HG03097 (cell line): ENCODE data around the gene GAREM2.

Experiments
- ATAC-seq: cut with Tn5 transposase; IDR thresholded peaks from one replicate; pipeline ENCODE4 v1.9.1; 2021; ENCODE audit not compliant: unreplicated experiment, low FRiP score

The GAREM2 gene

DNA sequence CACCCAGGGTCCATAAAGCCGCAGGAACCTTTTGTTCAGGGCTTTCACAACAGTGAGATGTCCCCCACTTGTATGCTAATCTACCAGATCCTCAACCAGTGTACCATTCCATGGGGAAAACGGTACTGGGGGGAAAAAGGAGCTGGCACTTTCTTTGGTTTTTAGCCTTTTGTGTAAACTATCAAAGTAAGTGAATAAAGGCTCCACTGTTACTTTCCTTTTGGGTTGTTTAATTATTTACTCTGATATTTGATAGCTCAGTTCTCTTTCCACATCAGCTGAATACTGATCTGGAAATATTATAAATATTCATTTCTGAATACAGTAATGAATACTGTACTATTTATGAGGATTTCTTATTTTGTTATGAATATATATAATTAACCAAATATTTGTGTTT lies 51.2 kb downstream of the GAREM2 start:
- ATAC-seq: no peak

DNA sequence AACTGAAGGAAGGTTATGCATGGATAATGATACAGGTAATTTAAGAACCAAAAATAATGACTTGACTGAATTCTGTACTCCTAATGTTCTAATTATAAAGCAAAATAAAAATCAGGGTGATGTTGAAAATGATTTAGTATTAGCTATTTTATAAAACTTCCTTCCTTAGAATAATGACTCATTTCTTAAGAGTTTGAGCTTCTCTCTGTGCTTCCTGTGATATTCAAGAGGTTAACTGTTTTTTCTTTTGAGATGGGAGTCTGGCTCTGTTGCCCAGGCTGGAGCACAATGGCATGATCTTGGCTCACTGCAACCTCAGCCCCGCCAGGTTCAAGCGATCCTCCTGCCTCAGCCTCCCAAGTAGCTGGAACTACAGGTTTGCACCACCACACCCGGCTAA lies 56.7 kb downstream of the GAREM2 start:
- no peak for ATAC-seq

DNA sequence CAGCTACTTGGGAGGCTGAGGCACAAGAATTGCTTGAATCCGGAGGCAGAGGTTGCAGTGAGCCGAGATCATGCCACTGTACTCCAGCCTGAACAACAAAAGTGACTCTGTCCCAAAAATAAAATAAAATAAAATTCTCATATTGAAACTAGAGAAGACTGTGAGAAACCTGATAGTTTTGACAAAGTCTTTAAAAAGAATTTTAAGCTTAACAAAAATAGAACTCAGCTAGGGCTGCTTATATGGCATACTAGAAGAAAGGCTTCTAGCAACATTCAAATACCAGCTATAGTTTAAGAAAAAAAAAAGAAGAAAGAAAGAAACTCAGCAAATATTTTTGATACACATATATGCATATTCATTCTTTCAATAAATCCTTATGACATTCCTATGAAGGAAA lies 57.9 kb downstream of the GAREM2 start:
- ATAC-seq: no peak

DNA sequence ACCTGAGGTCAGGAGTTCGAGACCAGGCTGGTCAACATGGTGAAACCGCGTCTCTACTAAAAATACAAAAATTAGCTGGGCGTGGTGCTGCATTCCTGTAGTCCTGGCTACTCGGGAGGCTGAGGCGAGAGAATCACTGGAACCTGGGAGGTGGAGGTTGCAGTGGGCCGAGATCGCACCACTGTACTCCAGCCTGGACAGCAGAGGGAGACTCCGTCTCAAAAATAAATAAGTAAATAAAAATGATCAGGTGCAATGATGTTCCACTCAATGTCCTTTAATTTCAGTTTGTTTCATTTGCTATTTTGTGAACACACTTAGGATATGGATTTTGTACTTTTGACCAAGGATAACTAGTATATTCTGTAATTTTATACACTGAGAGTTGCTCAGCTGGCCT lies 62.2 kb downstream of the GAREM2 start:
- ATAC-seq: no peak

DNA sequence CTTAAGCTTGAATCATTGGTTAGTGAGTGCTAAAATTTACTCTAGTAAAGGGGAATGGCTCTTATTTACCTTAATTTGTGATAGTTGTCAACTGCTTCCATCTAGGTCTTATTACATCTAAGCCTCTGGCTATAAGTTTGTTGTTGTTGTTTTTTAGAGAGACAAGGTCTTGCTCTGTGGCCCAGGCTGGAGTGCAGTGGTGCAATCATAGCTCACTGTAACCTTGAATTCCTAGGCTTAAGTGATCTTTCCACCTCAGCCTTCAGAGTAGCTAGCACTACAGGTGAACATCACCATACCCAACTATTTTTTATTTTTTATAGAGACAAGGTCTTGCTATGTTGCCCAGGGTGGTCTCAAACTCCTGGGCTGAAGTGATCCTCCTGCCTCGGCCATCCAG lies 65.0 kb downstream of the GAREM2 start:
- ATAC-seq: no peak

DNA sequence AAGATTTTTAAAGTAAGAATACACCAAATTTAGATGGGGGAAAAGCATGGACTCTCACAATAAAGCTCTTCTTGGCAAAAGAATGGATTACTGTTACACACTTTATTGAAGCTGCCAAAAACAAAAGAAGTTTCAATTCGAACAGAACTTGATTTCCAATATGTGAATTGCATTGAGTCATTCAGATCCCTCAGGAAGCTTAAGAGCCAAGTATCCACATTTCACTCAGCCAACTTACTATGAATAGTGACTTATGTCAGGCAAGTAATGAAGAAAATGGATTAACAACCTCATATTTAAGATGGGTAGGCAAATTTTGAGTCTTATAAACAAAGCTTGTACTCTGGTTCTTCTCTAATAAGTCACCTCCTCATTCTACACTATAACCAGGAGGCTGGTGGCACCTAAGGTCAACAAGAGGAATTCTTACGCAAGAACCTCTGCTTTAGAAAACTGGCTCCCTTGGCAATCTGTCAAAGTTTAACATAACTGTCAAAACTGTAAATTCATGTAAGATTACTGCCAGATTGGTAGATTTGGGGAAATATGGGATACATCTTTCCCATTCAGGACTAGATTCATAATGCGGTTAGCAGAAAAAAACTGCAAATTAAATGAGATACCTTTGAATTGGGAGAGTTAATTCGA lies 65.5 kb downstream of the GAREM2 start:
- ATAC-seq: no peak
